CD4-positive, alpha-beta T cell treated with Interleukin-2 at 100 ng/mL for 4 hours (primary cell): ENCODE data around the gene BPIFA3.
A peak's percentile ranks its signal among the peaks of the same experiment; 100 is the strongest.
"Not testable (repeated sequence)": the region's sequence is repeated elsewhere in the genome, so short reads cannot be mapped to it uniquely, and the experiment has no call there.

Experiments
- DNase-seq: peaks from one replicate; pipeline ENCODE4 v3.0.0-alpha.2; 2020; ENCODE audit warnings: low spot score

BPIFA3 gene

DNA sequence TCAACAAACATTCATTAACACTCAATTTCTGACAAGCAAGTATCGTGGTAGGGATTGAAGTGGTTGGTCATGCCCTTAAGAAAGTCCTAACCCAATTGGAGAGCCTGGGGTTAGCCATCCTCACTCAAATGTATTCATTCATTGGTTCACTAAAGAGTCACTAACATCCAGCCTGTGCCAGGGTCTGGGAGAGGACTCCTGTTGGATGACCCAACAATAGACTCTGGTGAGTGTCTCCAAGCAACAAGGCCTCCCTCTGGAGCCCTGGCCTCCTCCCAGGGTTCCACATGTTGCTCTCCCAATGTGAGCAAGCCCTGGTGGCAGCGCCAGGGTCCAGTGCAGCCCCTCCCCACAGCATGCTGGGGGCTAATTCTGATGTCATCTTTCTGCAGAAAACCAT, at the start of gene BPIFA3:
Gene BPIFA3, plus strand, starts transcription at position 301 of the 400 bp plus-strand sequence. CDS start 185 bp downstream, outside the sequence.
- no peak for DNase-seq

DNA sequence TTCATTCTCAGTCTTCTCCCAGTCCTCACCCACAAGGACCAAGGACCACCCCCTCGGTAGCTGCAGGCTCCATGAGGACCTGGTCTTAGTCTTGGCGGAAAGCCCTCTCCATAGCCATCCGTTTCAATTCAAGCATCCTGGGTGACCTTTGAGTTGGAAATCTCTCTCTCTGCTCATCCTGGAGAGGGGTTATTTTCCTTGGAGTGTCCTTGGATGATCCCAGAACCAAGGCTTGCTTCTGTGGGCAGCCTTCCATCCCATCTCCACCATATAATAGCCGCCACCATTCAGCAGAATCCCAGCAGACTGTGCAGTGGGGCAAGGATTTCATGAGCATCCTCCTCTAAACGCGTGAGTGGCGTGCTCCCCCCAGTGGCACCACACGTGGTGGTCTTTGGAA, 49.3 kb upstream of the BPIFA3 start, which contains the start of gene BPIFA2:
Gene BPIFA2, plus strand, starts transcription at position 301 of the 400 bp plus-strand sequence. CDS start 987 bp downstream, outside the sequence.
- no peak for DNase-seq

DNA sequence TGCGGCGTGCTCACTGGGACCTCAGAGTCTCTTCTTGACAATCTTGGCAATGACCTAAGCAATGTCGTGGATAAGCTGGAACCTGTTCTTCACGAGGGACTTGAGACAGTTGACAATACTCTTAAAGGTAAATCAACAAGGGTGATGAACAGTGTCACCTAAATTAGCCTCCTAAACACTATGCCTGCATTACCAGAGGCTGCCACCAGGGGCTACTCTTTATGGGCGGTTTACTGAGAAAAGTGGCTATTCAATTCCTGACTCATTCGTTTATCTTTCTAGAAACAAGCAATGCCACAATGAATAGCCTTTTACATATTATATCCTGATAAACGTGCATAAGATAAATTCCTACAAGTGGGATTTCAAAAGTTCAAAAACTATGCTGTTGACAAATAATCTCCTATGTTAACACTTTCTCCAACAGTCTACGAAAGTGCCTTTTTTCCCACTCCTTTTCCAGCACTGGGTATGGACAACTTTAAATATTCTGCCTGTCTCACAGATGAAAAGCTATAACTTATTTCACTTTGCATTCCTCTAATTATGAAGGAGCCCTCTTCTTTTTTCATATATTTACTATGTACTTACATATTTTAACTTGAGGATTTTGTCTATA, 47.9 kb upstream of the BPIFA3 start:
- DNase-seq = no peak

DNA sequence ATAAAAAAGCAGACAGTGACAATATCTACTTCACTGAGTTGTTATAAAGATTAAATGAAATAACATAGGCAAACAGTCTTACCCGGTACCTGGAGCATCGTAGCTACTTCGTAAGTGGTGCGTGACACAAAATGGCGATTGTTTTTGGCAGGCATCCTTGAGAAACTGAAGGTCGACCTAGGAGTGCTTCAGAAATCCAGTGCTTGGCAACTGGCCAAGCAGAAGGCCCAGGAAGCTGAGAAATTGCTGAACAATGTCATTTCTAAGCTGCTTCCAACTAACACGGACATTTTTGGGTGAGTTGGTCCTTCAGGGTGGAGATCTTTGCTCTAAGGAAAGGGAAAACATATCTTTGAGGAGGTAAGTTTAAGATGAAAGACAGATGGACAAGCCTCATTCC, 44.4 kb upstream of the BPIFA3 start:
- no peak for DNase-seq

DNA sequence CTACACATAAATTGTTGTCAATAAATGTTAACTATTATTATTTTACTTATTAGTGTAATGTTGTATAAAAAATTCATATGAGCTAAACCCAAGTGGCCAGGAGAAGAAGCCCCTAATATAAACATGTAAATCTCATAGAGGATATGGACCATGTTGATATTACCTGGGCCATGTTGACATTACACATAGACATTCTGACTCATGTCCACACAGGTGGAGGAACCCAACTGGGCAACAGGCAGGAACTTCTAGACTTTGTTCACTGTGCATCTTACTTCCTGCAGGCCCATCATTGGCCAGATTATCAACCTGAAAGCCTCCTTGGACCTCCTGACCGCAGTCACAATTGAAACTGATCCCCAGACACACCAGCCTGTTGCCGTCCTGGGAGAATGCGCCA, 42.0 kb upstream of the BPIFA3 start:
- no peak for DNase-seq

DNA sequence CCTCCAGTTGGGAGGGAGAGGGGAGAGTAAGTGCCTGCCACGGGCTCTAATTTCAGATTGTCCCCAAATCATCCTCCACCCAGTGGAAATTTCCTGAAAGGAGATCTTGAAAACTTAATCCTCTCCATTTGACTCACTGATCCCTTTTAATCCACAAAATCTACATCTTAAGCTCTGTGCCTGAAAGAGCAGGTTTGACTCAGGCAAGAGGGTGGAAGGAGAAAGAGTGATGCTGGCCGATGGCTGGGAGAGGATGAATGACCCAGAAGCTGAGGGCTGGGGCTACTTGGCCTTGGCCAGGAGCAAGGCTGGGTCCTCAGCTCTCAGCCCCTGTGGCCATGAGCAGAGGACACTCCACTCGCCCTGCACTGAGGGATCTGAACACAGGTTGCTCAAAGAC, 41.1 kb upstream of the BPIFA3 start:
- DNase-seq = no peak

DNA sequence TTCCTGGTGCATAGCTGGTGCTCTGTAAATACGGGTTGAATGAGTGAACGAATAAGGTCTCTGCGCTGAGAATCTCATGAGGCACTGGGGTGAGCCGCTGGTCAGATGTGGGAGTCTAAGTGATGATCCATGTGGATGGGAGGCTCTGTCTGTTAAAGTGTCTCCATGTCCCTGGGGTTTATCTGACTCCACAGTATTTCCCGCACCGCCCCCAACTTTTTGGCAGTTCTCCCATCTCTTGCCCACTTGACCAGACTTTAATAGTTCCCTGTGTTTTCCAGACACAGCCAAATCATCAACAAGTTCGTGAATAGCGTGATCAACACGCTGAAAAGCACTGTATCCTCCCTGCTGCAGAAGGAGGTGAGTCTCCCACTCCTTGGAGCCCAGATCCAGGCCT, 39.3 kb upstream of the BPIFA3 start:
- no peak for DNase-seq

DNA sequence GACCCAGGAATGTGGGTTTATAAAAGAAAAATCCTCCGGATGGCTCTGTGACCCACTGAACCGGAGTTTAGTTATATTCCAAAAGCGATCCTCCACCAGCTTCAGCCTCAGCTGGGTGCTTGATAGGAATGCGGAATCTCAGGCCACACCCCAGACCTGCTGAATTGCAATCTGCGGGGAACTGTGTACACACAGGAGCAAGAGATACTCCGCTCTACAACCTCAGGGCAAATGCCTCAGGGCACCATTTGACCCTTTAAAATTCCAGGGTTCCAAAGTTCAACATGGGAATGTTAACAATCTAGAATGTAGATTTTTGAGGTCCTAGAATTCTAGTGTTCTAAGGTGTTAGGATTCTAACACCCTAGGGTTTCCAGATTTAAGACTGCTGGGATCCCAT, 38.4 kb upstream of the BPIFA3 start:
- no peak for DNase-seq

DNA sequence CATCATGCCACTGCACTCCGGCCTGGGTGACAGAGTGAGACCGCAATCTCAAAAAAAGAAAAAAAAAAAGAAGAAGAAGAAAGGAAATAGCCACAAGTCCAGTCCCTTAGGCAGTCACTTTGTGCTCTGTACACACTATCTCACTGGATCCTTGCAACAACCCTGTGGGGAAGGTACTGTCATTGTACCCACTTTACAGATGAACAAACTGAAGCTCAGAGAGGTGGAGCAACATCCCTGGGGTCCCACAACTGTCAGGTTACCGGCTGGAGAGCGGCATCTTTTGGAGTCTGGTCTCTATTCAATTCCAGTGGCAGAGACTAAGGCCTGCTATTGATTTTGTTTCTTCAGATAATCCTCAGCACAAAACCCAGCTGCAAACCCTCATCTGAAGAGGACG, 37.0 kb upstream of the BPIFA3 start:
- DNase-seq = no peak

DNA sequence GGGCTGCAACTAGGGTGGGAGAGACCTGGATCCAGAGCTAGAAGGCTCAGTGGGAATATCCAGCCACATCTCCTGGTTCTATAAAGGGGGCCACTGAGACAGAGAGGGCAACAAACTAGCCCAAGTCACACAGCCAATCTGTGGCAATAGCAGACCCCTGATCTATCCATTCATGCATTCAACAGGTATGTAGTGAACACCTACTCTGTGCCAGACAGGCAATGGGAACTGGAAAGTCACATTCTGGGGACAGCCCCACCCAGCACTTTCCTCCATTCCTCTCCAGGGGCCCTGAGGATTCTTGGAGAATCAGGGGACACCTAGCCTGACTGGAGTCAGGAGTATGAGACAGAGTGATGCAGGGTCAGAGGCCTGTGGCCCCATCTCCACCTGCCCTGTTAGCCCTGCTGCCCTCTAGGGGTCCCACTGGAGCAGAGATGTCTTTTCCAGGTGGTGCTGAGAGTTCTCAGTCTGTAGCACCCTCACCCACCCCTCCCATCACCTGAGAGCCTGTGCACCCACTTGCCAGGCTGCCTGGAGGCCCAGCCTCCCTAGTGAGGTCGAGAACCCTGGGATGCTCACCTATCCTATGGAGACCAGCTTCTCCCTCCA, 35.6 kb upstream of the BPIFA3 start:
- no peak for DNase-seq

DNA sequence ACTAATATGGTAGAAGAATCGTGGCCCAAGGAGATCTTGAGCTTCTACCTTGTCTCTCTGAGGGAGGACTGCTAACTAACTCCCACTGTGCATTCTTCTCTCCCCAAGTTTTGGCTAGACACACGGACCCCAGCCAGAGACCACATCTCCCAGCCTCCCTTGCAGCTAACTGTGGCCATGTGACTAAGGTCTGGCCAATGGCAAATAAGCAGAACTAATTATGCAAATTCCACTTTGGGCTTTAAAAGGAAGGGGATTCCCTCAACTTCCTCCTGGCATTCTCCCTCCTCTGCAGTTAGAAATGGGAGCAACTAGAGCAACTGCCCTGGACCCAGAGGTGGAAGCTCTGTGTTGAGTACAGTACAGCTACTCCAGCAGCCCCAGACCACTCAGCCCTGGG, 33.8 kb upstream of the BPIFA3 start:
- DNase-seq = no peak

DNA sequence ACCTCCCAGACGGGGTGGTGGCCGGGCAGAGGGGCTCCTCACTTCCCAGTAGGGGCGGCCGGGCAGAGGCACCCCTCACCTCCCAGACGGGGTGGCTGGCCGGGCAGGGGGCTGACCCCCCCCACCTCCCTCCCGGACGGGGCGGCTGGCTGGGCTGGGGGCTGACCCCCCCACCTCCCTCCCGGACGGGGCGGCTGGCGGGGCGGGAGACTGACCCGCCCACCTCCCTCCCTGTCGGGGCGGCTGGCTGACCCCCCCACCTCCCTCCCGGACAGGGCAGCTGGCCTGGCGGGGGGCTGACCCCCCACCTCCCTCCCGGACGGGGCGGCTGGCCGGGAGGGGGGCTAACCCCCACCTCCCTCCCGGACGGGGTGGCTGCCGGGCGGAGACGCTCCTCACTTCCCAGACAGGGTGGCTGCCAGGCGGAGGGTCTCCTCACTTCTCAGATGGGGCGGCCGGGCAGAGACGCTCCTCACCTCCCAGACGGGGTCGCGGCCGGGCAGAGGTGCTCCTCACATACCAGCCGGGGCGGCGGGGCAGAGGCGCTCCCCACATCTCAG, 32.0 kb upstream of the BPIFA3 start:
- DNase-seq = not testable (repeated sequence)

DNA sequence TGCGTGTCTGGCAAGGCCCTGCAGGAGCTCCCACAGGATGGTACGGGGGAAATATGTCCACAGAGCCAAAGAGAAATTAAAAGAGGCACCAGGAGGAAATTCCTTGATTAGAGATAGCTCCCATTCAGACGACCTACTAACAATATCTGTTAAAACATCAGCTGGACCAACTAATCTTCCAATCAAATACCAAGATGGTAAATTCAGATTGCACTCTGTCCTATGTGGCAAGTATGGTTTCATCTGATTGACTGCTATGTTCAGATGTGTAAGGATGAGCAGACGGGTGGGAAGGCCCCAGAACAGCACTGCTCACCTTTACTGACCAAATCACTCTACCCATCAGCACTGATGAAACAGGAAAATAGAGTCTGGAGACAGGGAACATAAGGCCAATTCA, 29.7 kb upstream of the BPIFA3 start:
- no peak for DNase-seq

DNA sequence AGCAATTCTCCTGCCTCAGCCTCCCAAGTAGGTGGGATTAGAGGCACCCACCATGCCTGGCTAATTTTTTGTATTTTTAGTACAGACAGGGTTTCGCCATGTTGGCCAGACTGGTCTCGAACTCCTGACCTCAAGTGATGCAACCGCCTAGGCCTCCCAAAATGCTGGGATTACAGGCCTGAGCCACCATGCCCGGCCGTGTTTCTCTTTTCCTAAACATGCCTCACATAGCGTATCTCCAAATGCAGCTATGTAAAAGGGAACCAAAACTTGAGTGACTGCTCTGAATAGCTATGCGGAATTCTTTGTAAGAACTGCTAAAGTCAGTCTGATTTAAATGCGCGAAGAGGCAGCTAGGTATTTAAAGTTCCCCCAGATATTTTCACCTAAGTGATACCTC, 28.7 kb upstream of the BPIFA3 start:
- no peak for DNase-seq

DNA sequence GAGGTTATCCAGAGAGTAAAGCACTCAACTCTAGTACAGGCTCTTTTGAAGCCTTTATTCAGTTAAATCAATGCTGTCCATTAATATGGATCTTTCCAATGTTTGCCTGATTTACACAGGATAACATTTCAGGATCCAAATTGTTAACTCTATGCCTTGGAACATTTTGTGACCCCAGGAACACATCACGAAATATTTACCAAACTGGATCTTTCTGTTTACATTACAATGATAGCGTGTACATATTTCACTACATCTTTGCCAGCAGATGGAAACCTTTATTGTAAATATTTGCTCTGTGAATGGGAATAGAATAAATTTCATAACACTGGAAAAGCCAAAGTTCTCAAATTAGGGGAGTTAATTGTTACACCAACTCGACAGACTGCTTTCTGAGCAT, 25.7 kb upstream of the BPIFA3 start:
- no peak for DNase-seq

DNA sequence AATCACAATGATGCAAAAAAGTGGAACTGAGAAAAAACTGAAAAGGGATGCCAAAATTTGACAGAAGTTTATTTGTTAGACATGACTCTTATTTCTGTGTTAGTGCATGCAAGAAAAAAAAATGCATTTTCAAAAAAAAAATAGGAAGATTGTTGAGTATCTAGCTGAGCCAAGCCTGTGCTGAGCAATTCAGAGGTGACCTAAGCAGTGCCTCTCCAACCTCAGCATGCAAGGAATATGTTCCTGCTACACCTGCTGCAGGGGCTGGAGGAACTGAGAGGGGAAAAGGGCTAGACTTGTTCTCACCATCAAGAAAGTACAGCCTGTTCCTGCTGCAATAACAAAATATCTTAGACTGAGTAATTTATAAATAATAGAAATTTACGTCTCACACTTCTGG, 25.2 kb upstream of the BPIFA3 start:
- DNase-seq = no peak

DNA sequence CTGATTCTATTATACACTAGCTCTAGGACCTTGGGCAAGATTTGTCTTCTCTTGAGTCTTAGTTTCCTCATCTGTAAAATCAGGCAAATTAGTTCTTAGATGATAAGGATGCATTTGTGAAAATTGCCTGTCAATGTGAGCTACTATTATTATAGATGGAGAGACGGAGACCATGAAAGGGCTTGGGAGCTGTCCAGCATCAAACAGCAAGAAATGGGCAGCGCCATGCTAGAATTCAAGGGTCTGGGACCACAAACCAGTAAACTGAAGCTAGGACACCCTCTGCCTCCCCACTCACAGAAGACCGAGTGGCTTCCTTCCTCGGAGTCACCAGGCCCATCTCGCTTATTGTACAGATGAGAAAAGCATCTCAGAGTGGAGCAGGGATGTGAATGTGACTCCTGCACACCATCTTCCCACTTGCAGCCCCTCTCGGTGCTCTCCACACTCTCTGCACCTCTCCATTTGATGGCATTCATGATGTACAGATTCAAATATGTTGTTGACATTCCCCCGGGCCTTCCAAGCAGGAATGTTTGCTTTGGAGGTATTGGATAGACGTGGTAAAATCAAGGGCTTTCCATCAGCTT, 24.1 kb upstream of the BPIFA3 start:
- DNase-seq = no peak

DNA sequence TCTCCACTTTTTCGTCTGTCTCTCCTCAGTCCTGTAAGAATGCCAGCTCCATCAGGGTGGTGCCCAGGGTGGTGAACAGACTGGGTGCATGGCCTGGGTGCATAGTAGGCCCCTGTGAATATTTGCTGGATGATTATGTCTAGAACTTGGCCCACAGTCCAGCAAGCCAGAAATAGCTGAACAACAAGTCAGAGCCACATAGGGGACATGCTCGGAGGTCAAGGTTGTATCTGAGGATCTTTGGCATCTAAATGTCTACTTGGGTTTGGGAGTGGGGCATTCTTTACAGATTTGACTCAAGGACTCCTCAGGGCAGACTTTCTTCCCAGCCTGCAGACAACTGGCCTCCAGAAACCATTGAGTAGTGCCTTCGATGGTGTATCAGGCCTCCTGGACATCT, 18.1 kb upstream of the BPIFA3 start:
- no peak for DNase-seq

DNA sequence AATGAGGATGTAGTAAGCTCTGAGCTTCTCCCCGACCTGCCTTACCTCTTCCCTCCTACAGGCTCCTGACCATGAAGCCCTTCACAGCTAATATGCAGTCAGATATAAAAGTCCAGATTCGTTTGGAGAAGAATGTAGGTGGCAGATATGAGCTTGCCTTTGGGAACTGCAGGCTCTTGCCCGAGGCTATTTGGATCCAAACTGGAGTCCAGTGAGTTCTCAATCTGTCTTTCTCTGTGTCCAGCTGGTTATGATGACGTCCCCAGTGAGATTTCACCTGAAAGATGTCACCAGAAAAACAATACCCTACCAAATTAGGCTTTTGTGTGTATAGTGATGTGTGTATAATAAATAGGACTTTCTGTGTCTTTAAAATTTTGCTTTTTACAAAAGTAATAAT, 14.7 kb upstream of the BPIFA3 start:
- no peak for DNase-seq

DNA sequence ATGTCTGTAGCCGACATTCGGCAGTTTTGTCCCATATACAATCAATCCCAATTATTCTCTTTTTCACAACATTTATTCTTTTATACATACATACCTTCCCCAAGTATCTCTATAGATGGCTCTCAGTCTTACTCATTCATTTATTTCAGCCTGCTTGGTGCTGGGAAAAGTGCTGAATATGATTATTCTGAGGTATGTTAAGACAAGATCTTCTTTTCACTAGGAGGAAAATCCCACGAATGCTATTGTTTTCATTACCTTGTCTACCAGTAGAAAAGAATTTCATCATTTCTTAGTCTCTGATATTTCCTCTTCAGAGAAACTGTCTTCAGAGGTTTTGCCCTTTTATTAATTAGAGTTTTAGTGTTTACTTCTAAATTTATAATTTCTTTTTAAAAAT, 13.7 kb upstream of the BPIFA3 start:
- DNase-seq = no peak

DNA sequence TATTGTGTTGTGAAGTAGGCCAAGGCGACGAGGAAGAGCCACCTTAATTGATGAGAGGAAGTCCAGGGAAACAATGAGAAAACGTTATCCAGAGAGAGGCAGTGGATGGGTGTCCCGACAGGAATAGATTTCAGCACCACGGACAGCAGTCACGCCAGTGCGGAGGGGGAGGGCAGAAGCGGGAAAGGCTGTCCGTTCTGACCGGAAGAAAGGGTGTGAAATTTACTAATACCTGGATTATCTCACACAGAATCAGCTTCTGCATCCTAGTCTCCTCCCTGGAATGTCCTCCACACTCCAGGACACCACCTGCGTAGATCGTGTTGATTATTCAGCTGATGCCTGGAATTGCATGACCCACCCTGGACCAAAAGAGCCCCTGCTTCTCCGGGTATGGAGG, 7.4 kb upstream of the BPIFA3 start:
- peak; percentile 19 for DNase-seq

DNA sequence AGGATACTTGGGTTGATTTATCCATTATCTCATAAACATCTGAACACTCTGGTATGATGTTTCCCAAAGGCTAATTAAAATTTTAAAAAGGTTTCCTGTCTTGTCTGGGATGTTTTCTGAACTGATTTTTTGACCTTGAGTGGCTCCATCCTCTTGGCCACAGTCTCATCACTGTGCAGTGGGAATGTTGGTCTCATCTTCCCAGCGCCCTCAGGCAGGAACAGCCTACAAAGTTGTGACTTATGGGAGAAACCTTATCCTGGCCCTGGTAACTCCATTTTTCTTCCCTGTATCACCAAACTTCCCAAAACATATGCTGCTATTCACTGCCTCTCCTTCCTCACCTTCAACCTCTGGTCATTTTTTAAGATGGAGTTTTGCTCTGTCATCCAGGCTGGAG, 6.8 kb upstream of the BPIFA3 start:
- DNase-seq = no peak

DNA sequence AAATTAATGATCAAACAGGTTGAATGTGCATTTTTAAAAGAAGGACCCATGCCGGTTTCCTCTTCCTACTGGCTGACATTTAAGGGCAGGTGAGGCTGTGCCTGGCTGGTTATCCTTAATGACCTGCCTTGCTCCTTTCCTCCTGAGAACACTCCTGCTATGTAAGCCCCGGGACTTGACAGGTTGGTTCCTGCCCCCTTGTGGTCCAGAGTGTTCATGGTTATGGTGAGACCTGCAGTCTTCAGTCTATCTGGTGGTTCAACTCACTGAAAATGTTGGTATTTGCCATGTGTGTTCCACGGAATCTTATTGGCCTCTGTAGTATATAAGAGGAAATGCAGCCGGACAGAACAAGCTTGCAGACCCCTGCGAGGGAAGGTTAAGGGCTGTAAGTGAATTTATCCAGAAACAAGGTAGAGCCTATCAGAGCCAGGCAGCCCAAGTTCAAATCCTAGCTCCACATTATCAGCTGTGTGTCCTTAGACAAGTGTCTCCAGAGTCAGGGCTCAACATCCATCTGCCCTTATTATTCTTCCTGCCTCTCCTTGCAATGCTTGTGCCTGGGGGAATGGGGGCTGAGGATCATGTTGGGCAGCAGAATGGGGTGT, 5.2 kb upstream of the BPIFA3 start:
- DNase-seq = no peak
